ENCODE data around the gene SNAPIN.

SNAPIN gene

DNA sequence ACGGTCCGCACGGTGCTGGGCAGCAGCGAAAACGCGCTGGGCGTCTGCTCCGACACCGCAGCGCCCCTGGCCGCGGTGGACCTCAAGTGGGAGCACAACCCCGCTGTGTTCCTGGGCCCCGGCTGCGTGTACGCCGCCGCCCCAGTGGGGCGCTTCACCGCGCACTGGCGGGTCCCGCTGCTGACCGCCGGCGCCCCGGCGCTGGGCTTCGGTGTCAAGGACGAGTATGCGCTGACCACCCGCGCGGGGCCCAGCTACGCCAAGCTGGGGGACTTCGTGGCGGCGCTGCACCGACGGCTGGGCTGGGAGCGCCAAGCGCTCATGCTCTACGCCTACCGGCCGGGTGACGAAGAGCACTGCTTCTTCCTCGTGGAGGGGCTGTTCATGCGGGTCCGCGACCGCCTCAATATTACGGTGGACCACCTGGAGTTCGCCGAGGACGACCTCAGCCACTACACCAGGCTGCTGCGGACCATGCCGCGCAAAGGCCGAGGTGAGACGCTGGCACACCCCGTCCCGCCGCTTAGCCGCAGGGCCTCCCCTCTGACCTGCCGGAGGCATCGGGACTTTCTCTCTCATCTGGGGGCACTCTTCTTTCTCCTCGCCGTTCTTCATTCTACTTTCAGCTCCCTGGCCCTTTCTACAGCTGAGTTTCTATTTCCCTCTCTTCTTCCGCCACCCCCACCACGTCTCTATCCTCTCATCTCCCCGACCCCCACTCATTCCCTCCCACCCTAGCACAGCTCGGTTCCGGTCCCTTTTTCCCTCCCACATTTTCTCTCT, 21.0 kb downstream of the SNAPIN start:
- DNase-seq: peak; percentile 18

DNA sequence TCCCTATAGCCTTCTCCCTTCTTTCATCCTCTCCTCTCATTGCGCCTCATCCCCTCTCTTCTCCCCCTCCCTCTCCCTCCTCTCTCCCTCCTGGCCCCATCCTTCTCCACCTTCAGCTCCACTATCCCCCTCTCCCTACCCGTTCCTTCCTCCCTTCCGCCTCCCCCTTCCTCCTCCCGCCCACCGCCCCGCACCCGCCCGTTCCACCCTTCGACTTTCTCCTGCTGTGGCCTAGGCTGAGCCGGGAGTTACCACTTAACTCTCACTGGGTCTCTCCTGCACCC, 21.6 kb downstream of the SNAPIN start:
- no peak for DNase-seq

DNA sequence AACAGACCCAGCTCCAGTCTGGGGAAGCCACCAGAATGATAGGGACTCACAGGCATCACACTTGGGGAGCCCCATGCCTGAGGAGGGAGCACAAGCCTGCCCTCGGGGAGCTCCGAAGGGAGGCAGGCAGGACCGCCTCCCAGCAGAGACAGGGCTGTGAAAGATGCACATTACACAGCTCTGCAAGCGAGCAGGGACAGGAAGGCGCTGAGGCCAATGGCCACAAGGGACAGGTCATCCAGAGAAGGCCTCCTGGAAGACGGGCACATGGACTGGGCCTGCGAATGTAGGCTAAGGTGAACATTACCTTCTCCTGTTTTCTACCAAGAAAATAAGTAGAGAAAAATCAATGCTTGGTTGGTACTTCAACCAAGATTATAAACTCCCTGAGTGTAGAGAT, 24.2 kb downstream of the SNAPIN start:
- DNase-seq: no peak

DNA sequence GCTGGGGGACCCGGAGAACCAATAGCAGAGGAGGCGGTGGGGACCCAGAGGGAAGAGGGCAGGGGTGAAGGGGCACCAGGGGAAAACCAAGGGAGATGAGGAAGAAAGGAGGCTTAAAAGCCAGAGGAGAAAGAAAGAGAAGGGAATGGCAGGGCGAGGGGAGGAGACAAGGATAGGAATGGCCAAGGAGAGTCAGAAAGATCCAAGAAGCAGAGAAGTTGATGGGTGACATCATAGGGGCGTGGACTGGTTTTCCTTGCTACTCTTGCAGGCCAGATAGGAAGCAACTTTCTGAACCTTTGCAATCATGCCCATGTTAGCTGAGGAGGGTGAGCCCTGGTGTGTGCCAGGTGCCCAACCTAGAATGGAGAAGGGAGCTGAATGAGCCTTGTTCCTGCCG, 25.4 kb downstream of the SNAPIN start:
- no peak for DNase-seq

DNA sequence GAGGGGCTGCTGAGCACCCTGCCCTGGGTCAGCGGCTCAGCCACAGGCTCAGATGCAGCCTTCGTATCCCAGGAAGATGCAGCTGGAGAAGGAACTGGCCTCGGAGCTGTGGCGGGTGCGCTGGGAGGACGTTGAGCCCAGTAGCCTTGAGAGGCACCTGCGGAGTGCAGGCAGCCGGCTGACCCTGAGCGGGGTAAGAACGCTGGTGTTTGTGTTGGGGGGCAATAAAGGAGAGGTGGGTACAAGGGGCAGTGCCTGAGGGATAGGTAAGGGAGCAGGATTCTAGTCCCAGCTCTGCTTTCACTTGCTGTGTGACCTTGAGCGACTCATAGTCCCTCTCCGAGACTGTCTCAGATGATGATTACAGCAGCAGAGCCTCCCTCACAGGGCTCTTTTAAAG, 26.4 kb downstream of the SNAPIN start:
- DNase-seq: no peak

DNA sequence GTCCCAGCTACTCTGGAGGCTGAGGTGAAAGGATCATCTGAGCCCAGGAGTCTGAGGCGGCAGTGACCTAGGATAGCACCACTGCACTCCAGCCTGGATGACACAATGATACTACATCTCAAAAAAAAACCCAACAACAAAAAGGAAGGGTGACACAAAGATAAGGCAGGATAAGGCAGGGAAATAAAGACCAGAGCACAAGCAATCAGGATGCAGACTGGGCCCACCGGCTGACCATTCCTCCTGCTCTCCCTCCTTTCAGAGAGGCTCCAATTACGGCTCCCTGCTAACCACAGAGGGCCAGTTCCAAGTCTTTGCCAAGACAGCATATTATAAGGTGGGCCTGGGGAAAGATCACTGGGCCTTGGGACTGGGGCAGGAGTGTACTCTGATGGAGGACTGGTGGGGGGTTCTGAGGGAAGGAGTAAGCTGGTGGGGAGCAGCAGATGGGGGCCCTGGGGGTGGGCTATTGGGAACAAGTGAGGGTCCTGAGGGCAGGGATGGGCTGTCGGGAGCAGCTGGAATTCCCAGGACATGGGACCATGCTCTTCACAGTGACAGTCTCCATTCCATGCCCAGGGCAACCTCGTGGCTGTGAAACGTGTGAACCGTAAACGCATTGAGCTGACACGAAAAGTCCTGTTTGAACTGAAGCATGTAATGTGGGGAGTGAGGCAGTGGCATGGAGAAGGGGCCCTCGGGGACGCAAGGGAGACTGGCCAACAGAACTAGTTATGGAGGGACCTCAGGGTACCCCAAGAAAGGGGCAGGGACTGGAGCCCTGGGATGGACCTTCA, 27.2 kb downstream of the SNAPIN start:
- DNase-seq: no peak

DNA sequence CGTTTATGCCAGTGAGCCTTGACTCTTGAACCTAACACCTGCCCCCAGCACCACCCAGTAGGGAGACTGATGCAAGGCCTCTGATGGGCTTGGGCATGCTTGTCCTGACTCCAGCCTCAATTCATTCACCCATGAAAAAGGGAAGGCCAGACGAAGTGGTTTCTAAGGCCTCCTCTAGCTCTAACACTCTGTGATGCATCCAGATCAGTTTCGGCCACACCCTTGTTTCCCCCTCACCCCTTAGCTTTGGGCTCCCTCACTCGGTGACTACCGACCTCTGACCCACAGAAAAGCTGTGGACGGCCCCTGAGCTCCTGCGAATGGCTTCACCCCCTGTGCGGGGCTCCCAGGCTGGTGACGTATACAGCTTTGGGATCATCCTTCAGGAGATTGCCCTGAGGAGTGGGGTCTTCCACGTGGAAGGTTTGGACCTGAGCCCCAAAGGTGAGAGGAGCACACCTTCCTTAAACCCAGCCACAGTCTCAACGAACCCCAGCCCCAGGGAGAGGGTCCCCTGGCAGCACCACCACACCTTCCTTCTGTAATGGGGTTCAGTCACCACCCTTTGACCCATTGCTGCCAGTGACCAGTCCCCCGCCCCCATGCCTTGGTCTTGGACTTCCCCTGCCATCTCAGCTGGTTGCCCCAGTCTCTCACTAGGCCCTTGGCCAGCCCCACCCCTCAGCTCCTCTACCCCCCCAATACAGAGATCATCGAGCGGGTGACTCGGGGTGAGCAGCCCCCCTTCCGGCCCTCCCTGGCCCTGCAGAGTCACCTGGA, 29.0 kb downstream of the SNAPIN start:
- DNase-seq: no peak

DNA sequence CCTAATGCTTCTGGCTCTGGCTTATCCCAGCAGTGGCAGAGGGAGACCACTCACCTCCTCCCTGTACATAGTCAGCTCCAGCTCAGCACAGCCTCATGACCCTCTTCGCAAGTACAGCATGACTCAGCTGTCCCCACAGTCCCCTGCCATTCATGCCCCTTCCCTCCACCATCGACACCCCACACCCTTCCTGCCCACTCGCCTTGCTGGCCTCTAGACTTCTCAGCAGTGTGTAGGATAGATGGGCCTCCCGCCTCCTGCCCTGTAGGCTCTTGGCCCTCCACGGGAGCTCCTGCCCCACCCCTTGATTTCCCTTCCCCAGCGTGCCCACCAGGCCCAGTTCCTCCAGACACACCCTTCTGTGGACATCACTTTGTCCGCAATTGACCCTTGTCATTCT, 29.8 kb downstream of the SNAPIN start:
- DNase-seq: no peak

DNA sequence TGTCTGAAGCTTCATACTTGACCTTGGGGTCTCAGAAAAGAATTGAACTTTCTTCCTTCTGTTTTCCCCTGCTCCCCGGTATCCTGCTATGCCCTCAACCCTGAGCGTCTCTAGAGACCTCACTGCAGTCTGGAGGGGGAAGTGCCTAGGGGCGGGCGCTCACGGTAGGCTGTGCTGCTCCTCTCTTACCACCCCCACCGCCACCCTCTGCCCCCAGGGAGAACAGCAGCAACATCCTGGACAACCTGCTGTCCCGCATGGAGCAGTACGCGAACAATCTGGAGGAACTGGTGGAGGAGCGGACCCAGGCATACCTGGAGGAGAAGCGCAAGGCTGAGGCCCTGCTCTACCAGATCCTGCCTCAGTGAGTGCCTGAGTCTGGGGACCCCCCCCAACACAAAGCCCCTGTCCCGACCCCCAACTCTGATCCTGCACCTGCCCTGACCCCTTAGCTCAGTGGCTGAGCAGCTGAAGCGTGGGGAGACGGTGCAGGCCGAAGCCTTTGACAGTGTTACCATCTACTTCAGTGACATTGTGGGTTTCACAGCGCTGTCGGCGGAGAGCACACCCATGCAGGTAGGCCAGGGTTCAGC, 30.3 kb downstream of the SNAPIN start:
- no peak for DNase-seq

DNA sequence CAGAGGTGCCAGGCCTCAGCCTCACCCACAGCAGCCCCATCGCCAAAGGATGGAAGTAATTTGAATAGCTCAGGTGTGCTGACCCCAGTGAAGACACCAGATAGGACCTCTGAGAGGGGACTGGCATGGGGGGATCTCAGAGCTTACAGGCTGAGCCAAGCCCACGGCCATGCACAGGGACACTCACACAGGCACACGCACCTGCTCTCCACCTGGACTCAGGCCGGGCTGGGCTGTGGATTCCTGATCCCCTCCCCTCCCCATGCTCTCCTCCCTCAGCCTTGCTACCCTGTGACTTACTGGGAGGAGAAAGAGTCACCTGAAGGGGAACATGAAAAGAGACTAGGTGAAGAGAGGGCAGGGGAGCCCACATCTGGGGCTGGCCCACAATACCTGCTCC, 35.0 kb downstream of the SNAPIN start:
- DNase-seq: no peak

DNA sequence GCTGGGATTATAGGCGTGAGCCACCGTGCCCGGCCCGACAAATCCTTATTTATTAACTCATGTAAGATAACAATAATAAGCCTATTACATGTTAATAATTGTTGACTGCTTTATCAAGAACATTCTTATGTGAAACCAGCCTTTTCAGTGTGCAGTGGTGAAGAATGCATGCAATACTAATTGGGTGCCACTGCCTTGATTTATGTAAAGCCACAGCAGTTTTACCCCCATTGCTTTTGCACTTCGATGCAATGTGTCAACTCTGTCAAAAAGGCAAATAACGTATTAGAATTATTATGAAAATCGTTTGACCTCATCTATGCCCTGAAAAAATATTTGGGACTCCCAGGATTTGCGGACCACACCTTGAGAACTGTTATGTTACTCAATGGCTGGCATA, 38.2 kb downstream of the SNAPIN start:
- DNase-seq: no peak

DNA sequence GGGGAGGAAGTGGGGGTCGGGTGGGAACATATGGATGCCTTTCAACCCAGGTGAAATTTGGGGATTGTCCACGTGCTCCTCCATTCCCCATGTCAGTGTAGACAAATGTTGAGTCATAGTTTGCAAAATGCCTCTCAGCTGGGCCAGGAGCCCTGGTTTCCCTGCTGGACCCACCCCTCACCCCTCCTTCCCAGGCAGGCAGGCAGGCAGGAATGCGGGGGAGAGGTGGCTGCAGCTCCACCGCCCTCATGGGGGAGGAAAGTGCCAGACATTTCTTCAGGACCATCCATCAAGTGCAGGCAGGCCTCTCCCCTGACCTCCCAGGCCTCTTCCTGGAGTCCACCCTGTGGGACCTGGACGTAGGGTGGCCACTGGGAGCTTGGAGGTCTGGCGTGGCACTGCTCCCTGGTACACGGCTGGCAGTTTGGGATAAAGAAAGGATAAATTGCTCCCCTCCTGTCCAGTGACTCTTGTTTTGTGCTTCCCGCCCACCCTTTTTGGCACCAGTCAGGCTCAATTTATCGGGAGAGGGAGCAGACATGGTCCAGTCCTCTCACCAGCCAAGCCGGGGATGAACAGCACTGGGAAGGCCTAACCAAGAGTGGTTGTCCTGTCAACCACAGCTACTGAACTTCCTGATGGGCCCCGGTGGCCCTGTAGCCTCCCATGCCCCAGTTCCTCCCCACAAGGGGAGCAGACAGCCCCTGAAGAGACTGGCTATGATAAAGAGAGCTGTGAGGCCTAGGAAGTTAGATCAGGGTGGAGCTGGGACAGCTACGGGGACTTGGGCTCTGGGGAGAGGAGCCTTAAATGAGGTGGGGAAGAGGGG, 38.9 kb downstream of the SNAPIN start:
- DNase-seq: no peak

DNA sequence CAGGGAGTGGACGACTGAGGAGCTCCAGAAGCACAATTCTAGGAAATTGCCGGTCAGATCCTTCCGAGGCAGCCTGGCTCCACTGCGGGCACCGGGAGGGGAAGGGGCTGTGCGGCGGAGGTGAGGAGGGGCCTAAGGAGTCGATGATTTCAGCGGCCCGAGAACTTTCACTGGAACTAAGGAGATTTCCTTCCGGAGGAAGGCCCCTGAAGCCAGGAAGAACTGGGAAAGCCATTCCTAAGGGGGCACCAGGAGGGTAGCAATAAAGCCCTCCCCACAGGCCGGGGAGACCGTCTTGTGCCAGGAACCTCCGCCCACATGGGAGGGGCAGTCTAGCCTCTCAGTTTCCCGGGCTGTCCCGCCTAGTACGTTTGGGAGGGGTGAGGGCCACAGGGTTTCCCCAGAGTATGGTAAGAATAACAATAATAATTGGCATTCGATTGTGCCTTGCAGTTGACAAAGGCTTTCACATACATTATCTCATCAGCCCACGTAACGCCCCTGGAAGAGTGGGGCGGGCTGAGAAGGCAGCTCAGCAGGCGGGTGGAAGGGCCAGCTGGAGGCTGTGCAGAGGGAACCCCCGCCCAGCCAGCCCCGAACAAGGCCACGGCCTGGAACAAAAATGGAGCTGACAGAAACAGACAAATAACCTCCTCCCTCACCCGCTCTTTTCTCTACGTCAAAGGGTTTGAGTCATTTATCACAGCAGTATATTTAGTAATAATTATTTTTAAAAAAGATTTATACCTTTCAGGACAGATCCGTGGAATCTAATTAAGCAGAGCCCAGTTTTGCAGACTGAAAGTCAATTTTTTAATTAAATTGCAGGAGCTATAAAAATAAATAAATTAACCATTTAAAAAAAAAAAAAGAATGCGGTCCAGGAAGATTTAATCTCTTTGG, 39.8 kb downstream of the SNAPIN start:
- no peak for DNase-seq

DNA sequence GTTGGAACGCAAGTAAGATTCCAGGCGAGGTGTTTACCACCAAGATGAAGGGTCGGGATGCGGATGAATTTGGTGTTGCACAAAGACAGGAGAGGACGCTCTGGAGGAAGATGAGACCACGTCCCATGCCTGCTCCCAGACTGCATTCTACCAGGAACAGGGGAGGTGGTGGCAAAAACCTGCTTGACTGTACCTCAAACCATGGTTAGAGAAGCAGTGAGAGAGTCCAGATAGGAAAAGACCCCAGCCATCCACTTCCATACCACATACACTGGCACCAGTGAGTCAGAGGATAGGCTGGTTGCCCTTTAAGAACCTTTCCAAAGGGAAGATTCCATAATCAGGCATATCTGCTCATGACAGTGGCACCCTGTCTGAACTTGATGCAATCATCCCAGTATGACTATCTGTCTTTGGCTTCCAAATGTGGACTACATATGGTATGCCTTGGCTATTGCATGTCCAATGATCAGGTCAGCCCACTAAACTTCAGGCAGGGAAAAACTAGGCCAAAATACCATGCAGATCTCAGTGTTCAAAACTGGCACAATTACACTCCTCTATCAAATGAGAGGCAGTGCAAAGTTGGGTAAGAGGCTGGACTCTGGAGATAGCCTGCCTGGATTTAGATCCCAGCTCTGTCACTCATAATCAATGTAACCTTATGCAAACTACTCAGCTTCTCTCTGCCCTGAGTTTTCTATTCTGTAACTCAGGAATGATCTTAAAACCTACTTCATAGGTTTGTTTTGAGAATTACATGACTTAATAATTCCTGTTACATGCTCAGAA, 40.6 kb downstream of the SNAPIN start:
- DNase-seq: no peak

DNA sequence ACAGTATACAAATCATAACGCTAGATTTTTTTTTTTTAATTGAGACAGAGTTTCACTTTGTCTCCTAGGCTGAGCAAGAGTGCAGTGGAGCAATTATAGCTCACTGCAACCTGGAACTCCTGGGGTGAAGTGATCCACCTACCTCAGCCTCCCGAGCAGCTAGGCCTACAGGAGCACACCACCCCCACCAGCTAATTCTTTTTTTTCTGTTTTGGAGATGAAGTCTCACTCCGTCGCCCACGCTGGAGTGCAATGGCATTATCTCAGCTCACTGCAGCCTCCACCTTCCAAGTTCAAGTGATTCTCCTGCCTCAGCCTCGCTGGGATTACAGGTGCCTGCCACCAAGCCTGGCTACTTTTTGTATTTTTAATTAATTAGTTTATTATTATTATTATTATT, 41.3 kb downstream of the SNAPIN start:
- DNase-seq: no peak

DNA sequence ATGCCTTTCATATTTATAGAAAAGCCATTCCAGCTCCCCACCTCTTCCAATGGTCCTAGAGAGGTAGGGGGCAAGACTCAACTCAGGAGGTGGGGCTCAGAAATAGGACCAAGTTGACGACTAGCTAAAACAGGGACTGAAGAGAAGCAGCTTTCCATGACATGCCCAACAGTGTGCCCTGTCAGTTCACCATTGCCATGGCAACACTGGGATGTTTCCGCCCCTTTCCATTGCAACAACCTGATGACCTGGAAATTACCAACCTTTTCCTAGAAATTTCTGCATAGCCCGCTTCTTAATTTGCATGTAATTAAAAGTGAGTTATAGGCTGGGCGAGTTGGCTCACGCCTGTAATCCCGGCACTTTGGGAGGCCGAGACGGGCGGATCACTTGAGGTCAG, 47.0 kb downstream of the SNAPIN start:
- DNase-seq: no peak

DNA sequence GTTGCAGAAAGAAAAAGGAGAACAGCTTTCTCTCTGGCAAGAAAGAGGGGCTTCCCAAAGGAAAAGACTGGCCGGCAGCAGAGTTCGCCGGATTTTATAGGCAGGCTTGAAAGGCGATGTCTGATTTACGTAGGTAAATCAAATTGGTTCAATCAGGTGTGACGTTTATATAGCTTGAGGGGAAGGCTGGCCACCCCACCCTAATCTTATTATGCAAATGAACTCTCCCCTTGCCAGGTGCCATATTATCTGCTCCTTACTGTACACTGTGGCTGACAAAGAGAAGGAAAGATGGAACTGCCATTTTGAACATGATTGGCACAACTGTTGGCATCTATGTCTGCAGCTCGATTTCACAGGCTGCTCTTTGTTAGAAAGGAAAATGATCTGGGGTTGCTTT, 52.5 kb downstream of the SNAPIN start:
- DNase-seq: no peak

Measured in NCI-H1092 treated with DMSO at 0.1 percent for 48 hours (cell line).